K562 (cell line): ENCODE measurements around the gene TXNRD2. TPM values are rescaled to one million over a fixed set of nuclear protein-coding genes. Genes with fewer than 3 reads are reported as not detected.

Source experiments
- ATAC-seq: fragments of 200-7000 bp; cut with Tn5 transposase; 3 replicates; pipeline ENCODE4 v1.9.1; 2020; ENCODE audit warnings: moderate library complexity
- BruUV-seq: library from RNA; stranded (reverse); fragments of 400-500 nt; replicated peaks from 2 replicates; lab custom pipeline; 2021; lab: Mats Ljungman, UMichigan
- CTCF ChIA-PET: fragments of 300-600 bp; formaldehyde crosslinking; extraction: SDS; loops from one replicate; lab custom pipeline; 2021; ENCODE audit warnings: low intra/inter-chr PET ratio; lab: Yijun Ruan, JAX
- POLR2A ChIA-PET: fragments of 300-600, 350-650 bp; sonication (Branson Sonifier 250); formaldehyde crosslinking; extraction: SDS; loops from one replicate; lab custom pipeline; 2021; ENCODE audit warnings: antibody characterized with exemption, inconsistent platforms; lab: Yijun Ruan, JAX
- DNase-seq, 4 experiments: peaks; one replicate each; pipeline versions ENCODE4 v3.0.0 to v3.0.0-alpha.2; 2011 to 2018; ENCODE audit warnings: low spot score in 3 of 4, mixed read lengths in 3 of 4; ENCODE audit errors: extremely low read depth in 1 of 4
- FAIRE-seq: peaks from 2 replicates; lab custom pipeline; 2011; peaks lifted over from hg19 to GRCh38; lab: Jason Lieb, UNC
- H2AFZ ChIP-seq: 2 replicates; pipeline ENCODE4 v1.6.0; 2011; ENCODE audit warnings: low read depth, low read length, control low read depth, inconsistent platforms
- H3K27ac ChIP-seq: fragments of 200-600 bp; 3 replicates; pipeline ENCODE4 v1.8.0; 2011; ENCODE audit warnings: low read depth, mild to moderate bottlenecking, control low read depth, inconsistent platforms, low read length, moderate library complexity, mixed read lengths; ENCODE audit errors: extremely low read depth
- H3K27me3 ChIP-seq, 2 experiments: fragments of 300-600 bp in 1 of 2; 2 replicates in 1 of 2; 3 replicates in 1 of 2; pipeline versions ENCODE4 v1.6.0 to v1.8.0; 2011; ENCODE audit warnings: inconsistent platforms in 2 of 2, low read length in 2 of 2, mild to moderate bottlenecking in 1 of 2, mixed read lengths in 1 of 2, moderate library complexity in 1 of 2; ENCODE audit not compliant: control insufficient read depth in 2 of 2, insufficient read depth in 2 of 2
- H3K36me3 ChIP-seq: fragments of 300-600 bp; 3 replicates; pipeline ENCODE4 v1.8.0; 2011; ENCODE audit warnings: mild to moderate bottlenecking, low read length, inconsistent platforms; ENCODE audit not compliant: control insufficient read depth, insufficient read depth
- H3K4me1 ChIP-seq, 2 experiments: fragments of 200-600 bp in 1 of 2; replicated peaks in 1 of 2; 2 replicates in 1 of 2; 3 replicates in 1 of 2; pipeline versions ENCODE4 v1.5.1 to v1.8.0; 2011; ENCODE audit warnings: inconsistent platforms in 2 of 2, low read length in 2 of 2, mild to moderate bottlenecking in 1 of 2, mixed read lengths in 1 of 2, moderate library complexity in 1 of 2; ENCODE audit not compliant: control insufficient read depth in 2 of 2, insufficient read depth in 2 of 2
- H3K4me2 ChIP-seq: 2 replicates; pipeline ENCODE4 v1.6.1; 2011; ENCODE audit warnings: low read length, control low read depth, inconsistent platforms, mixed read lengths; ENCODE audit not compliant: insufficient read depth
- H3K4me3 ChIP-seq: fragments of 200-600 bp; sonication (generic), shearing (Covaris generic); 2 replicates; pipeline ENCODE4 v1.5.1; 2016; ENCODE audit warnings: control low read depth, inconsistent platforms
- H3K79me2 ChIP-seq: fragments of 200-600 bp; 3 replicates; pipeline ENCODE4 v1.8.0; 2011; ENCODE audit warnings: low read length, inconsistent platforms; ENCODE audit not compliant: control insufficient read depth, insufficient read depth
- H3K9ac ChIP-seq, 2 experiments: 2 replicates each; pipeline versions ENCODE4 v1.6.0 to v1.6.1; 2011; ENCODE audit warnings: low read depth in 2 of 2, low read length in 2 of 2, control low read depth in 1 of 2, inconsistent platforms in 1 of 2, mild to moderate bottlenecking in 1 of 2, mixed read lengths in 1 of 2; ENCODE audit not compliant: insufficient read depth in 1 of 2
- H3K9me1 ChIP-seq: one replicate; pipeline ENCODE4 v1.6.0; 2011; ENCODE audit warnings: inconsistent platforms, mild to moderate bottlenecking, low read length, moderate library complexity; ENCODE audit not compliant: control insufficient read depth, insufficient read depth
- H3K9me3 ChIP-seq: replicated peaks from 2 replicates; pipeline ENCODE4 v1.5.1; 2011; ENCODE audit warnings: low read depth, low read length, inconsistent platforms; ENCODE audit not compliant: control insufficient read depth, insufficient read depth
- H4K20me1 ChIP-seq: replicated peaks from 2 replicates; pipeline ENCODE4 v1.6.1; 2011; ENCODE audit warnings: low read length, inconsistent platforms, mixed read lengths; ENCODE audit not compliant: control insufficient read depth, insufficient read depth
- CHD2 ChIP-seq: IDR thresholded peaks from 2 replicates; pipeline ENCODE4 v1.6.1; 2011; ENCODE audit warnings: low read depth, low read length
- ERF ChIP-seq: fragments of 450-650 bp; formaldehyde crosslinking; IDR thresholded peaks from 2 replicates; pipeline ENCODE4 v1.4.0; 2020; ENCODE audit warnings: mild to moderate bottlenecking, mixed read lengths
- ETS2 ChIP-seq: IDR thresholded peaks from 2 replicates; pipeline ENCODE4 v1.6.1; 2016; ENCODE audit warnings: borderline replicate concordance, missing genetic modification characterization, mild to moderate bottlenecking, moderate library complexity, missing compliant biosample characterization; ENCODE audit not compliant: poor library complexity, severe bottlenecking
- MEIS2 ChIP-seq: fragments of 450-650 bp; IDR thresholded peaks from 2 replicates; pipeline ENCODE4 v1.6.1; 2014; ENCODE audit warnings: mild to moderate bottlenecking; ENCODE audit not compliant: partially characterized antibody
- POLR2AphosphoS2 ChIP-seq: IDR thresholded peaks from 2 replicates; pipeline ENCODE4 v1.6.1; 2012; ENCODE audit warnings: low read length, improper control_type of control experiment
- POLR2B ChIP-seq: fragments of 450-650 bp; IDR thresholded peaks from 2 replicates; pipeline ENCODE4 v1.6.1; 2018; ENCODE audit warnings: low read depth; ENCODE audit not compliant: partially characterized antibody
- POLR2G ChIP-seq: fragments of 200-400 bp; formaldehyde crosslinking; IDR thresholded peaks from 2 replicates; pipeline ENCODE4 v1.6.1; 2017; ENCODE audit warnings: low read depth, mild to moderate bottlenecking, antibody characterized with exemption, low read length, moderate library complexity
- STAG1 ChIP-seq: sonication (generic); formaldehyde crosslinking; IDR thresholded peaks from 2 replicates; pipeline ENCODE4 v1.5.0; 2020; ENCODE audit warnings: missing genetic modification reagents, borderline replicate concordance
- TCF7L2 ChIP-seq: fragments of 150-350 bp; IDR thresholded peaks from 2 replicates; pipeline ENCODE4 v1.6.1; 2016; ENCODE audit warnings: low read depth, mild to moderate bottlenecking, low read length, moderate library complexity
- THAP12 ChIP-seq: fragments of 250-450 bp; sonication (Bioruptor Pico); IDR thresholded peaks from 2 replicates; pipeline ENCODE4 v1.9.0; 2021; ENCODE audit warnings: mild to moderate bottlenecking, inconsistent platforms
- ZFP1 ChIP-seq: fragments of 450-650 bp; formaldehyde crosslinking; IDR thresholded peaks from 2 replicates; pipeline ENCODE4 v1.4.0; 2020; ENCODE audit warnings: mild to moderate bottlenecking, mixed read lengths
- ZKSCAN8 ChIP-seq: fragments of 200-800 bp; sonication (Bioruptor generic); IDR thresholded peaks from 2 replicates; pipeline ENCODE4 v1.6.1; 2016; ENCODE audit warnings: missing genetic modification characterization, missing compliant biosample characterization
- WGBS: fragments of 100-300 bp; shearing (Covaris generic); methylation state at CpG from one replicate; pipeline ENCODE4 v1.1.6; 2016; ENCODE audit warnings: low coverage, mixed read lengths; ENCODE audit not compliant: insufficient coverage; ENCODE audit errors: missing lambda C conversion rate; 5-methylcytosine and 5-hydroxymethylcytosine counted together
- in situ Hi-C: fragments of 300-500 bp; cut with MboI; formaldehyde crosslinking; loops from 4 replicates; pipeline ENCODE4 v1.15.0; 2018; ENCODE audit warnings: inconsistent platforms, mixed read lengths
- intact Hi-C: fragments of 100-400 bp; cut with micrococcal nuclease; formaldehyde crosslinking; loops from 2 replicates; pipeline ENCODE4 v1.14.2; 2022
- polyA plus RNA-seq, 8 experiments: library from polyadenylated mRNA; depleted of rRNA in 4 of 8; stranded (reverse) in 5 of 8; unstranded in 3 of 8; fragments of >200 nt; fragmentation: Nextera tagmentation in 2 of 8; fragmentation: Illumina TruSeq in 1 of 8; extraction: Ambion mirVana in 2 of 8; extraction: Trizol in 1 of 8; gene quantifications; 2 replicates each; pipeline versions ENCODE4 v1.2.1 to v1.2.3, GENCODE V29; 2011 to 2014; ENCODE audit warnings: inconsistent platforms in 1 of 8, missing spikeins in 1 of 8
- total RNA-seq, 7 experiments: library from RNA; depleted of rRNA in 6 of 7; stranded (reverse); fragments of >200 nt in 6 of 7; fragmentation: Illumina TruSeq in 2 of 7; extraction: Trizol in 2 of 7; gene quantifications; 2 replicates each; pipeline versions ENCODE4 v1.2.1 to v1.2.3, GENCODE V29; 2011 to 2021; ENCODE audit warnings: low replicate concordance in 1 of 7
- TF ChIP-seq, protein P1 (sequence below): fragments of 450-650 bp; IDR thresholded peaks from 2 replicates; pipeline ENCODE4 v1.6.1; 2016

The TXNRD2 gene
- total and polyA plus RNA-seq, 9 of the 15 experiments (the other 6 are each of a cell fraction or from before 2014, with no cell fraction given), result 3.3 to 80.2 (median 49.4) TPM

- Histone ChIP-seq H3K79me2 (peaks cover 17% of the 10 kb centered on the region; the same call in 2 of the 3 replicates), H3K4me2 (no peak overlapping the region), H3K4me1 (peaks cover 18 to 56% of the 10 kb centered on the region in 2 experiments), H2AFZ (no peak overlapping the region), H3K36me3 (peaks cover 20% of the 10 kb centered on the region; the same call in 2 of the 3 replicates), H3K9me1 (peaks cover 9% of the 10 kb centered on the region), H3K27ac (no peak overlapping the region), H3K9ac (peak overlapping the region in 1 of 2 experiments; percentile 68; a peak in 2 of 4 replicates), H4K20me1 (peaks cover 28% of the 10 kb centered on the region), H3K27me3 (no peaks in the 10 kb centered on the region), H3K4me3 (no peak overlapping the region), H3K9me3 (no peaks in the 10 kb centered on the region)
- CTCF ChIA-PET, result interaction anchor here (0.6 kb wide), 1 partner anchor 80 kb away, joined by 5 read pairs; no protein-coding TSS in a partner anchor
- no TSS peak for BruUV-seq
- in situ Hi-C loops (no loop called here), intact Hi-C loops (no loop called here)
- FAIRE-seq (no peak), ATAC-seq (no peak), DNase-seq (no peak)
- POLR2A ChIA-PET, result interaction anchor here (0.6 to 2.0 kb wide), 11 partner anchors 8 to 1618 kb away, joined by 3 to 11 read pairs (median 4); partner anchors contain the start of gene UFD1
- WGBS, result 75% methylated on average over 19 of the region's 19 CpGs
- TF ChIP-seq STAG1 (CRISPR knock-in tag), result no peak
- no peak for TF ChIP-seq ETS2 (tag)
- peak; percentile 83 for TF ChIP-seq POLR2G
- TF ChIP-seq, protein P1, sequence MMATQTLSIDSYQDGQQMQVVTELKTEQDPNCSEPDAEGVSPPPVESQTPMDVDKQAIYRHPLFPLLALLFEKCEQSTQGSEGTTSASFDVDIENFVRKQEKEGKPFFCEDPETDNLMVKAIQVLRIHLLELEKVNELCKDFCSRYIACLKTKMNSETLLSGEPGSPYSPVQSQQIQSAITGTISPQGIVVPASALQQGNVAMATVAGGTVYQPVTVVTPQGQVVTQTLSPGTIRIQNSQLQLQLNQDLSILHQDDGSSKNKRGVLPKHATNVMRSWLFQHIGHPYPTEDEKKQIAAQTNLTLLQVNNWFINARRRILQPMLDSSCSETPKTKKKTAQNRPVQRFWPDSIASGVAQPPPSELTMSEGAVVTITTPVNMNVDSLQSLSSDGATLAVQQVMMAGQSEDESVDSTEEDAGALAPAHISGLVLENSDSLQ, result peak; percentile 88
- peak; percentile 84 for TF ChIP-seq POLR2AphosphoS2
- TF ChIP-seq CHD2, result peak; percentile 22; the same call in 1 of the 2 replicates
- TF ChIP-seq ZKSCAN8 (CRISPR knock-in tag), result no peak
- TF ChIP-seq ERF (CRISPR knock-in tag), result peak; percentile 1; the same call in 1 of the 2 replicates
- TF ChIP-seq TCF7L2, result no peak
- peak; percentile 34; the same call in 1 of the 2 replicates for TF ChIP-seq ZFP1 (CRISPR knock-in tag)
- TF ChIP-seq THAP12 (CRISPR knock-in tag), result 0 out of 2 replicates have a peak, but pooled peaks have one; percentile 31
- peak; percentile 21 for TF ChIP-seq MEIS2
- TF ChIP-seq POLR2B, result peak; percentile 38
Observed at GRCh38 chr22:19955241-19956128, 13.9 kb upstream of the TXNRD2 start.
